ENCODE results near the gene RBBP8NL.

The RBBP8NL gene

GRCh38 chr20:62466806-62467537 is 39.6 kb upstream of the RBBP8NL start:
- H3K36me3 Mint-ChIP-seq (ENCODE audit: low read depth): no peaks in the 10 kb centered on the region
- H3K4me1 Mint-ChIP-seq (ENCODE audit: low read depth): no peaks in the 10 kb centered on the region
- peaks cover 15% of the 10 kb centered on the region for H3K27me3 Mint-ChIP-seq (ENCODE audit: low read depth)
- no peak overlapping the region for H3K4me3 Mint-ChIP-seq
- no peaks in the 10 kb centered on the region for H3K9me3 Mint-ChIP-seq
- no peak overlapping the region for H3K27ac Mint-ChIP-seq

- no peak overlapping the region for H3K27ac Mint-ChIP-seq
- no peak overlapping the region for H3K4me3 Mint-ChIP-seq
- no peaks in the 10 kb centered on the region for H3K9me3 Mint-ChIP-seq
- no peaks in the 10 kb centered on the region for H3K36me3 Mint-ChIP-seq (ENCODE audit: low read depth)
- H3K4me1 Mint-ChIP-seq (ENCODE audit: low read depth): no peaks in the 10 kb centered on the region
- peaks cover 13% of the 10 kb centered on the region for H3K27me3 Mint-ChIP-seq (ENCODE audit: low read depth)
Measured at GRCh38 chr20:62466072-62466760, 38.9 kb upstream of the RBBP8NL start.

GRCh38 chr20:62464990-62465389 is 37.7 kb upstream of the RBBP8NL start:
- Mint-ChIP-seq H3K4me3 (no peak overlapping the region), H3K4me1 (ENCODE audit: low read depth) (no peaks in the 10 kb centered on the region), H3K27ac (no peak overlapping the region), H3K36me3 (ENCODE audit: low read depth) (no peaks in the 10 kb centered on the region), H3K9me3 (no peaks in the 10 kb centered on the region), H3K27me3 (ENCODE audit: low read depth) (peaks cover 8% of the 10 kb centered on the region)

- Mint-ChIP-seq H3K4me1 (ENCODE audit: low read depth) (no peaks in the 10 kb centered on the region), H3K27me3 (ENCODE audit: low read depth) (peaks cover 2% of the 10 kb centered on the region), H3K27ac (no peak overlapping the region), H3K36me3 (ENCODE audit: low read depth) (no peaks in the 10 kb centered on the region), H3K9me3 (no peaks in the 10 kb centered on the region), H3K4me3 (no peak overlapping the region)
Measured at GRCh38 chr20:62464425-62464770, 37.1 kb upstream of the RBBP8NL start.

GRCh38 chr20:62463651-62464424 is 36.5 kb upstream of the RBBP8NL start:
- H3K4me1 Mint-ChIP-seq (ENCODE audit: low read depth): no peaks in the 10 kb centered on the region
- H3K9me3 Mint-ChIP-seq: no peaks in the 10 kb centered on the region
- H3K27me3 Mint-ChIP-seq (ENCODE audit: low read depth): no peaks in the 10 kb centered on the region
- no peaks in the 10 kb centered on the region for H3K36me3 Mint-ChIP-seq (ENCODE audit: low read depth)
- H3K27ac Mint-ChIP-seq: no peak overlapping the region
- H3K4me3 Mint-ChIP-seq: no peak overlapping the region

- no peaks in the 10 kb centered on the region for H3K9me3 Mint-ChIP-seq
- no peak overlapping the region for H3K27ac Mint-ChIP-seq
- no peaks in the 10 kb centered on the region for H3K36me3 Mint-ChIP-seq (ENCODE audit: low read depth)
- H3K4me3 Mint-ChIP-seq: no peak overlapping the region
- H3K4me1 Mint-ChIP-seq (ENCODE audit: low read depth): no peaks in the 10 kb centered on the region
- no peaks in the 10 kb centered on the region for H3K27me3 Mint-ChIP-seq (ENCODE audit: low read depth)
Measured at GRCh38 chr20:62462976-62463592, 35.7 kb upstream of the RBBP8NL start.

- Mint-ChIP-seq H3K36me3 (ENCODE audit: low read depth) (no peaks in the 10 kb centered on the region), H3K27me3 (ENCODE audit: low read depth) (no peaks in the 10 kb centered on the region), H3K4me3 (no peak overlapping the region), H3K9me3 (no peaks in the 10 kb centered on the region), H3K4me1 (ENCODE audit: low read depth) (no peaks in the 10 kb centered on the region), H3K27ac (no peak overlapping the region)
Measured at GRCh38 chr20:62461834-62462233, 34.5 kb upstream of the RBBP8NL start.

GRCh38 chr20:62461157-62461556 is 33.8 kb upstream of the RBBP8NL start:
- Mint-ChIP-seq H3K4me3 (no peak overlapping the region), H3K9me3 (no peaks in the 10 kb centered on the region), H3K27me3 (ENCODE audit: low read depth) (no peaks in the 10 kb centered on the region), H3K27ac (no peak overlapping the region), H3K36me3 (ENCODE audit: low read depth) (no peaks in the 10 kb centered on the region), H3K4me1 (ENCODE audit: low read depth) (no peaks in the 10 kb centered on the region)

- no peaks in the 10 kb centered on the region for H3K27me3 Mint-ChIP-seq (ENCODE audit: low read depth)
- no peaks in the 10 kb centered on the region for H3K9me3 Mint-ChIP-seq
- no peaks in the 10 kb centered on the region for H3K36me3 Mint-ChIP-seq (ENCODE audit: low read depth)
- H3K4me3 Mint-ChIP-seq: no peak overlapping the region
- H3K27ac Mint-ChIP-seq: no peak overlapping the region
- no peaks in the 10 kb centered on the region for H3K4me1 Mint-ChIP-seq (ENCODE audit: low read depth)
Measured at GRCh38 chr20:62460678-62461077, 33.3 kb upstream of the RBBP8NL start.

- Mint-ChIP-seq H3K9me3 (no peaks in the 10 kb centered on the region), H3K27ac (no peak overlapping the region), H3K27me3 (ENCODE audit: low read depth) (no peaks in the 10 kb centered on the region), H3K36me3 (ENCODE audit: low read depth) (no peaks in the 10 kb centered on the region), H3K4me1 (ENCODE audit: low read depth) (no peaks in the 10 kb centered on the region), H3K4me3 (no peak overlapping the region)
Measured at GRCh38 chr20:62459488-62459887, 32.1 kb upstream of the RBBP8NL start.

- Mint-ChIP-seq H3K4me3 (no peak overlapping the region), H3K27ac (no peak overlapping the region), H3K9me3 (no peaks in the 10 kb centered on the region), H3K36me3 (ENCODE audit: low read depth) (no peaks in the 10 kb centered on the region), H3K27me3 (ENCODE audit: low read depth) (peaks cover 3% of the 10 kb centered on the region), H3K4me1 (ENCODE audit: low read depth) (no peaks in the 10 kb centered on the region)
Measured at GRCh38 chr20:62458275-62459251, 31.2 kb upstream of the RBBP8NL start.

- Mint-ChIP-seq H3K4me3 (no peak overlapping the region), H3K27me3 (ENCODE audit: low read depth) (peaks cover 3% of the 10 kb centered on the region), H3K36me3 (ENCODE audit: low read depth) (no peaks in the 10 kb centered on the region), H3K9me3 (no peaks in the 10 kb centered on the region), H3K4me1 (ENCODE audit: low read depth) (no peaks in the 10 kb centered on the region), H3K27ac (no peak overlapping the region)
Measured at GRCh38 chr20:62457831-62458230, 30.5 kb upstream of the RBBP8NL start.

- no peaks in the 10 kb centered on the region for H3K36me3 Mint-ChIP-seq (ENCODE audit: low read depth)
- H3K27ac Mint-ChIP-seq: no peak overlapping the region
- H3K4me1 Mint-ChIP-seq (ENCODE audit: low read depth): no peaks in the 10 kb centered on the region
- H3K4me3 Mint-ChIP-seq: no peak overlapping the region
- H3K27me3 Mint-ChIP-seq (ENCODE audit: low read depth): peaks cover 3% of the 10 kb centered on the region
- no peaks in the 10 kb centered on the region for H3K9me3 Mint-ChIP-seq
Measured at GRCh38 chr20:62457098-62457497, 29.8 kb upstream of the RBBP8NL start.

GRCh38 chr20:62455929-62456328 is 28.6 kb upstream of the RBBP8NL start:
- no peaks in the 10 kb centered on the region for H3K4me1 Mint-ChIP-seq (ENCODE audit: low read depth)
- H3K27ac Mint-ChIP-seq: no peak overlapping the region
- no peak overlapping the region for H3K4me3 Mint-ChIP-seq
- no peaks in the 10 kb centered on the region for H3K9me3 Mint-ChIP-seq
- H3K36me3 Mint-ChIP-seq (ENCODE audit: low read depth): no peaks in the 10 kb centered on the region
- peaks cover 3% of the 10 kb centered on the region for H3K27me3 Mint-ChIP-seq (ENCODE audit: low read depth)

All from T-helper 1 cell treated with Interleukin-12 subunit alpha and Interleukin-12 subunit beta and Interleukin-4 antibody, amounts not matched to agents 30 μg/mL and 1 μg/mL, for 36 hours (primary cell).